Heart left ventricle (tissue), 16 donors: ENCODE results near the gene MEGF9. TPM values are rescaled to one million over a fixed set of nuclear protein-coding genes. Genes with fewer than 3 reads are reported as not detected.

Experiments used
- ATAC-seq, 4 donors: fragments of 200-7000 bp; cut with Tn5 transposase; one replicate each; pipeline ENCODE4 v1.9.1; 2020 to 2022; ENCODE audit warnings: moderate library complexity in 4 of 4, mild to moderate bottlenecking in 3 of 4, moderate number of reproducible peaks in 1 of 4
- DNase-seq, 5 donors: peaks; one replicate each; pipeline ENCODE4 v3.0.0-alpha.2; 2020
- H3K27ac ChIP-seq, 12 donors: fragments of 200-600 bp; sonication (generic) in 4 of 12; one replicate each; pipeline versions ENCODE4 v1.5.0 to v1.8.0; 2016 to 2022; ENCODE audit warnings: mild to moderate bottlenecking in 2 of 12
- H3K27me3 ChIP-seq, 9 donors: fragments of 200-600 bp; sonication (generic) in 2 of 9; one replicate each; pipeline versions ENCODE4 v1.5.1 to v1.8.0; 2016 to 2022; ENCODE audit warnings: mild to moderate bottlenecking in 3 of 9
- H3K36me3 ChIP-seq, 9 donors: fragments of 200-600 bp; sonication (generic) in 2 of 9; one replicate each; pipeline versions ENCODE4 v1.5.0 to v1.8.0; 2018 to 2022; ENCODE audit warnings: mild to moderate bottlenecking in 2 of 9
- H3K4me1 ChIP-seq, 12 donors: fragments of 200-600 bp; sonication (generic) in 4 of 12; one replicate each; pipeline versions ENCODE4 v1.5.0 to v1.8.0; 2016 to 2022; ENCODE audit warnings: mild to moderate bottlenecking in 3 of 12
- H3K4me3 ChIP-seq, 12 donors: fragments of 200-600 bp; sonication (generic) in 4 of 12; one replicate each; pipeline versions ENCODE4 v1.5.0 to v1.8.0; 2017 to 2022; ENCODE audit warnings: mild to moderate bottlenecking in 9 of 12, moderate library complexity in 4 of 12
- H3K9me3 ChIP-seq, 12 donors: fragments of 200-600 bp; sonication (generic) in 4 of 12; one replicate each; pipeline versions ENCODE4 v1.5.0 to v1.8.0; 2016 to 2022; ENCODE audit warnings: mild to moderate bottlenecking in 1 of 12
- CTCF ChIP-seq, 12 donors: fragments of 200-600 bp; sonication (generic) in 4 of 12; IDR thresholded peaks; one replicate each; pipeline versions ENCODE4 v1.5.0 to v1.8.0; 2018 to 2022; ENCODE audit warnings: antibody characterized with exemption in 12 of 12, mild to moderate bottlenecking in 5 of 12
- POLR2A ChIP-seq, 2 donors: fragments of 450-650 bp; IDR thresholded peaks; one replicate each; pipeline ENCODE4 v1.6.1; 2017; ENCODE audit warnings: antibody characterized with exemption in 2 of 2, mild to moderate bottlenecking in 2 of 2, moderate library complexity in 2 of 2
- whole genome bisulfite sequencing, 4 donors: extraction: QIAGEN DNeasy Blood & Tissue Kit in 2 of 4; methylation state at CpG; one replicate each; pipeline versions ENCODE4 v1.1.5 to v1.1.7; 2013 to 2018; 5-methylcytosine and 5-hydroxymethylcytosine counted together
- intact Hi-C, 10 donors: fragments of 100-400 bp; cut with DNase I; formaldehyde crosslinking; loops; one replicate each; pipeline versions ENCODE4 v1.11.1 to v1.14.2; 2022
- polyA plus RNA-seq, 2 donors: library from polyadenylated mRNA; stranded (reverse); fragments of 200-250 nt; gene quantifications; one replicate each; pipeline ENCODE4 v1.2.3, GENCODE V29; 2013
- total RNA-seq, 9 donors: library from RNA; depleted of rRNA in 2 of 9; stranded (reverse); fragments of >200 nt in 2 of 9; fragmentation: NEBNext Ultra II Directional in 3 of 9; extraction: Animal tissue kit (Norgen Biotek cat#: 25700) in 3 of 9; gene quantifications; one replicate each; pipeline versions ENCODE4 v1.1.0 to v1.2.4, GENCODE V29; 2016 to 2023
- donor health status: ischemic (EF 13 %, LVEDD 7.1; RV severe dilation, severe dysfunction).
- donor health status: healthy with polysubstance abuse.
- donor health status: DM: no; HTN: yes; CAD: no.
- donor health status: DM: no; HTN: no; CAD: no.
- donor health status: ischemic (EF 25% LVEDD 6.9; RV normal size, moderate dysfunction).
- donor health status: ischemic (EF 25% LVEDD 5.7; RV mildly dilated, moderate dysfunction).
- donor health status: healthy.
- donor health status: DM: yes; HTN: yes; CAD: no.
- donor health status: ischemic (EF 35%, LVEDD 5.7; RV mildly dilated, moderate dysfunction).
- donor health status: nonischemic (EF 11% LVEDD 7.7; RV severe dilation, severe dysfunction).
- donor health status: DM: yes; HTN: yes; CAD: no.
- donor health status: PGD.
- donor health status: ischemic (EF 29% LVEDD 5.4; RV normal size, mild dysfunction).
- donor health status: nonischemic (EF 23%, LVEDD 6.1; RV moderate dilation, normal function).

The MEGF9 gene
- total and polyA plus RNA-seq, 11 donors: 2.2 to 46.0 (median 12.8) TPM

GRCh38 chr9:120650352-120650751 is 63.9 kb downstream of the MEGF9 start:
- intact Hi-C loops: no loop called here
- no peaks in the 10 kb centered on the region for H3K36me3 ChIP-seq
- no peaks in the 10 kb centered on the region for H3K9me3 ChIP-seq
- DNase-seq (no peak), ATAC-seq (no peak)
- H3K4me1 ChIP-seq: peaks cover 0 to 22% (median 0%) of the 10 kb centered on the region in 12 donors
- H3K4me3 ChIP-seq: no peak overlapping the region
- TF ChIP-seq CTCF (IDR thresholded peaks at IDR 0.05): no peak
- no peak overlapping the region for H3K27ac ChIP-seq
- no peaks in the 10 kb centered on the region for H3K27me3 ChIP-seq
- WGBS, 4 donors: 84 to 97% (median 91%) methylated on average over 1 of the region's 1 CpG

- Histone ChIP-seq H3K27me3 (no peaks in the 10 kb centered on the region), H3K4me3 (no peak overlapping the region), H3K36me3 (no peaks in the 10 kb centered on the region), H3K4me1 (peaks cover 0 to 9% (median 0%) of the 10 kb centered on the region in 12 donors), H3K27ac (no peak overlapping the region), H3K9me3 (no peaks in the 10 kb centered on the region)
- intact Hi-C loops: no loop called here
- WGBS, 4 donors: 94 to 98% (median 96%) methylated on average over 3 of the region's 3 CpGs
- DNase-seq: no peak
- no peak for TF ChIP-seq POLR2A (IDR thresholded peaks at IDR 0.05)
- no peak for TF ChIP-seq CTCF (IDR thresholded peaks at IDR 0.05)
- ATAC-seq: no peak
Measured at GRCh38 chr9:120648581-120649197, 65.6 kb downstream of the MEGF9 start.

DNA sequence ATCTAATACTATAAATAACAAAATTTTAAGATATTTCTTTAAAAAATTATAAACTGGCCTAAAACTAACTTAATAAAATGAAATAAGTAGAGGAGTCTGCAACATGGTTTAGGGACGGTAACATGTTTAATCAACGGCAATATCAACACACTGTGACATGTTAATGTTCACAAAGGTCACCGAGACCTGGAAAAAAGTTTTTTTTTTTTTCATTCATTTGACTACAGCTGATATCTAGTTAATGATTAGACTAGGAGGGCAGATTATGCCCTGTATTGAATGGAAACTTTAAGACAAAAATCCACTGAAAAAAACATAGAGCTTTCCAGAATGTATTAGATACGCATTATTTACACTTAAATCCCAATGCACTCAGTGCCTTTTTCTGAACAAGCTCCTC is 67.3 kb downstream of the MEGF9 start:
- intact Hi-C loops: no loop called here
- Histone ChIP-seq H3K4me1 (peaks cover 0 to 7% (median 0%) of the 10 kb centered on the region in 12 donors), H3K27me3 (no peaks in the 10 kb centered on the region), H3K9me3 (no peaks in the 10 kb centered on the region), H3K4me3 (no peak overlapping the region), H3K27ac (no peak overlapping the region), H3K36me3 (no peaks in the 10 kb centered on the region)
- WGBS, 4 donors: 98 to 99% (median 98%) methylated on average over 4 of the region's 4 CpGs
- ATAC-seq (no peak), DNase-seq (no peak)
- TF ChIP-seq POLR2A (IDR thresholded peaks at IDR 0.05) (no peak), CTCF (IDR thresholded peaks at IDR 0.05) (no peak)

- Histone ChIP-seq H3K4me1 (peaks cover 0 to 5% (median 0%) of the 10 kb centered on the region in 12 donors), H3K27me3 (no peaks in the 10 kb centered on the region), H3K9me3 (peaks cover 0 to 4% (median 0%) of the 10 kb centered on the region in 12 donors), H3K4me3 (no peak overlapping the region), H3K27ac (no peak overlapping the region), H3K36me3 (no peaks in the 10 kb centered on the region)
- 96 to 100% (median 99%) methylated on average over 1 of the region's 1 CpG for WGBS, 4 donors
- no peak for DNase-seq
- no peak for TF ChIP-seq POLR2A (IDR thresholded peaks at IDR 0.05)
- TF ChIP-seq CTCF (IDR thresholded peaks at IDR 0.05): no peak
- no peak for ATAC-seq
- intact Hi-C loops: no loop called here
Measured at GRCh38 chr9:120645760-120646159, 68.5 kb downstream of the MEGF9 start.
